H1 (cell line): ENCODE data around the gene HSD11B1L.
A peak's percentile ranks its signal among the peaks of the same experiment; 100 is the strongest.

ENCODE experiments used
- BRCA1 ChIP-seq: IDR thresholded peaks from 2 replicates; pipeline ENCODE4 v1.6.1; 2012; ENCODE audit warnings: low read depth, low read length, improper control_type of control experiment
- CBX5 ChIP-seq: fragments of 300-800, 300-1000 bp; sonication (generic); IDR thresholded peaks from 2 replicates; pipeline ENCODE4 v1.7.1; 2016; ENCODE audit warnings: antibody characterized with exemption, low read length, low read depth
- CTCF ChIP-seq, 3 experiments: IDR thresholded peaks; 1 replicate in 2 of 3; 2 replicates in 1 of 3; pipeline versions ENCODE4 v1.5.1 to v1.6.1; 2011; ENCODE audit warnings: low read length in 3 of 3, mild to moderate bottlenecking in 3 of 3, inconsistent platforms in 2 of 3, low read depth in 1 of 3, moderate library complexity in 1 of 3; ENCODE audit not compliant: insufficient read depth in 1 of 3; ENCODE audit errors: control extremely low read depth in 1 of 3
- E2F6 ChIP-seq: IDR thresholded peaks from 2 replicates; pipeline ENCODE4 v1.6.1; 2012; ENCODE audit warnings: inconsistent platforms
- EZH2 ChIP-seq: fragments of 200-600 bp; sonication (generic); IDR thresholded peaks from 2 replicates; pipeline ENCODE4 v1.7.1; 2012; ENCODE audit warnings: low read depth, mild to moderate bottlenecking, moderate library complexity, low read length, inconsistent platforms; ENCODE audit not compliant: severe bottlenecking
- HDAC6 ChIP-seq: IDR thresholded peaks from one replicate; pipeline ENCODE4 v1.7.1; 2012; ENCODE audit warnings: low read depth, mild to moderate bottlenecking, inconsistent platforms, low read length, moderate library complexity
- JUN ChIP-seq: IDR thresholded peaks from 2 replicates; pipeline ENCODE4 v1.6.1; 2011; ENCODE audit warnings: low read depth, mild to moderate bottlenecking, improper control_type of control experiment, low read length
- MAFK ChIP-seq: IDR thresholded peaks from 2 replicates; pipeline ENCODE4 v1.6.1; 2012; ENCODE audit warnings: low read depth, mild to moderate bottlenecking, improper control_type of control experiment, low read length
- POLR2A ChIP-seq, 2 experiments: IDR thresholded peaks; 1 replicate in 1 of 2; 2 replicates in 1 of 2; pipeline ENCODE4 v1.6.1; 2011; ENCODE audit warnings: low read depth in 2 of 2, low read length in 2 of 2, mild to moderate bottlenecking in 2 of 2; ENCODE audit errors: control extremely low read depth in 1 of 2
- POLR2AphosphoS5 ChIP-seq: IDR thresholded peaks from 2 replicates; pipeline ENCODE4 v1.6.1; 2011; ENCODE audit warnings: low read depth, low read length

DNA sequence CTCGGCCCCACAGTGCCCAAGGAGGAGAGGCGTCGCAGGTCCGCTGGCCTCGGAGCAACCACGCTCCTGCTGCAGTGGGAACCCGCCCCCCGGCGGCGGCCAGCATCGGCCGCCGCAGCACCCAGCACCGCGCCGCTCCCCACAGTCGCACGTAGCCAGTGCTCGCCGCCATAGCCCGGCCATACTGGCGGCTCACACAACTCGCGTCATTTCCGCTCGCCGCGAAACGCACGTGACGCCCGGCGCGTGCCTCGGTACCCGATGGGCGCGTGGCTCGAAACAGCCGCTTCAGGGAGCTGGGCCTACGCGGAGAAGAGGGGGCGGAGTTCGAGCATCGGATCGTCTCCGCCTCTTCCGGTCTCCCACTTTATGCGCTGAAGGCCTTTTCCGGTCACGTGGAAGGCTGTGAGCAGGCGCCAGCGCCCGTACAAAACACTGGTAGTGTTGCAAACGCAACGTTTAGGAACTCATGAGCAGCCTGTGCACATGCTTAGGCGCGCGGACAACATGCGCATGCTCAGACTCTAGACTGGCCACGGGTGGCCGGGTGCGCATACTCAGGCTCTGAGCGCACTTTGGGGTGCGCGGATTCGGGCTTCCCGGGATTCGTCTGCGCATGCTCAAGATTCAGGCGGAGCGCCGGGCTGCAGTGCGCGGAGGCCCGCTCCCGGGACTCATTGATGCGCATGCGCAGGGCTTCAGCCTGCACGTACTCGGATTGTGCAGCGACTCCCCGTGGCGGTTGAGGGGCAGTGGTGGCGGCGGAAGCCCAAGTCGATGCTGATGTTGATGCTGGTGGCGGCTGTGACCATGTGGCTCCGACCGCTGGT lies 39.3 kb downstream of the HSD11B1L start, which contains the start of the genes CATSPERD and LONP1:
- TF ChIP-seq HDAC6 (no peak), MAFK (no peak; the same call in 1 of the 2 replicates), POLR2AphosphoS5 (peak; percentile 82), EZH2 (no peak), POLR2A (IDR thresholded peaks at IDR 0.05; ENCODE audit: control extremely low read depth in 1 of 2, low read depth in 2 of 2, low read length in 2 of 2) (peak; percentile 85 to 91), E2F6 (peak; percentile 80), CBX5 (no peak), JUN (no peak), CTCF (IDR thresholded peaks at IDR 0.05; ENCODE audit: control extremely low read depth in 1 of 3, insufficient read depth in 1 of 3, low read depth in 1 of 3, low read length in 3 of 3) (peak; percentile 78 to 94 (median 91)), BRCA1 (no peak; the same call in 1 of the 2 replicates)
